Endodermal cell (in vitro differentiated cells): ENCODE data around the gene BUD31. TPM values are rescaled to one million over a fixed set of nuclear protein-coding genes. Genes with fewer than 3 reads are reported as not detected.

Source experiments
- DNase-seq: peaks from one replicate; pipeline ENCODE4 v3.0.0-alpha.2; 2017
- H3K27ac ChIP-seq: 2 replicates; pipeline ENCODE4 v1.5.1; 2013; ENCODE audit warnings: mild to moderate bottlenecking, low read depth, low read length, moderate library complexity
- H3K27me3 ChIP-seq: 2 replicates; pipeline ENCODE4 v1.6.1; 2013; ENCODE audit warnings: mild to moderate bottlenecking, low read length, moderate library complexity; ENCODE audit not compliant: insufficient read depth, control insufficient read depth, poor library complexity, severe bottlenecking
- H3K36me3 ChIP-seq: 2 replicates; pipeline ENCODE4 v1.7.0; 2013; ENCODE audit warnings: mild to moderate bottlenecking, low read length, moderate library complexity; ENCODE audit not compliant: control insufficient read depth, insufficient read depth
- H3K4me1 ChIP-seq: one replicate; pipeline ENCODE4 v1.7.0; 2013; ENCODE audit warnings: low read length; ENCODE audit not compliant: control insufficient read depth, insufficient read depth
- H3K4me3 ChIP-seq: 2 replicates; pipeline ENCODE4 v1.5.1; 2013; ENCODE audit warnings: mild to moderate bottlenecking, low read length, moderate library complexity
- H3K9ac ChIP-seq: 2 replicates; pipeline ENCODE4 v1.6.1; 2013; ENCODE audit warnings: mild to moderate bottlenecking, low read length, moderate library complexity; ENCODE audit not compliant: poor library complexity, severe bottlenecking; ENCODE audit errors: extremely low read depth
- H3K9me3 ChIP-seq: 2 replicates; pipeline ENCODE4 v1.6.1; 2013; ENCODE audit warnings: mild to moderate bottlenecking, low read length, moderate library complexity; ENCODE audit not compliant: control insufficient read depth
- H3K27ac Mint-ChIP-seq: 2 replicates; pipeline ENCODE4 v1.8.0; 2020; ENCODE audit warnings: mixed read lengths
- H3K27me3 Mint-ChIP-seq: 2 replicates; pipeline ENCODE4 v1.8.0; 2021; ENCODE audit warnings: mild to moderate bottlenecking, mixed read lengths; ENCODE audit not compliant: insufficient read depth
- H3K36me3 Mint-ChIP-seq: 2 replicates; pipeline ENCODE4 v1.8.0; 2020; ENCODE audit warnings: low read depth, mixed read lengths
- H3K4me1 Mint-ChIP-seq: 2 replicates; pipeline ENCODE4 v1.8.0; 2020; ENCODE audit warnings: mixed read lengths
- H3K4me3 Mint-ChIP-seq: 2 replicates; pipeline ENCODE4 v1.8.0; 2020; ENCODE audit warnings: mild to moderate bottlenecking, moderate library complexity, mixed read lengths
- H3K9me3 Mint-ChIP-seq: 2 replicates; pipeline ENCODE4 v1.8.0; 2020; ENCODE audit warnings: mild to moderate bottlenecking, mixed read lengths
- WGBS, 2 experiments: methylation state at CpG; one replicate each; pipeline versions ENCODE4 v1.1.5 to v1.1.7; 2013; ENCODE audit warnings: missing lambda C conversion rate in 2 of 2, mixed read lengths in 1 of 2; ENCODE audit not compliant: insufficient coverage in 1 of 2, insufficient read length in 1 of 2; 5-methylcytosine and 5-hydroxymethylcytosine counted together
- total RNA-seq, 2 donors: library from RNA; stranded (reverse); fragmentation: NEBNext Ultra II Directional in 1 of 2; extraction: Animal tissue kit (Norgen Biotek cat#: 25700) in 1 of 2; gene quantifications; 2 replicates in 1 of 2; 3 replicates in 1 of 2; pipeline ENCODE4 v1.2.1, GENCODE V29; 2021
- TF ChIP-seq, protein P1 (sequence below): fragments of 200-600 bp; sonication (generic); conservative IDR thresholded peaks from 2 replicates; pipeline ENCODE4 v1.5.0; 2021; ENCODE audit warnings: antibody characterized with exemption, mild to moderate bottlenecking

BUD31 gene
- total RNA-seq, 2 donors from 2014 or later = 102 to 117 TPM

DNA sequence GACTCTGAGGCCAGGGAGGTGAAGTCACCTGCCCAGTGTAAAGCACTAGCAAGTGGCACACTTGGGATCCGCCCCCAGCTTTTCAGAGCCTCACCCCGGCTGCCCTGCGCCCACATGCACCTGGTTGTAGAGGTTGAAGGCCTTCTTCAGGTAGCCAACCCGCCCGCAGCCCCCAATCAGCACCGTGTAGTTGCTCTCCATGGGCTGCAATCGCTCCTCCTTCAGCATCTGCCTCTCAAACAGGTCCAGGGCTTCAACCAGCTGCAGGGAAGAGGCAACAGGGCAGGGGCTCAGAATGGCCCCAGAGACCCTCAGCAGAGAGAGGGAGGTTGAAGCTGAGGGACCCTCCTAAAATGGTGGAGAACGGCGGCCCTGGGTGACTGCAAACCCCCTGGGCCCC is 24.4 kb downstream of the BUD31 start:
- Histone ChIP-seq H3K9ac (no peak overlapping the region), H3K9me3 (no peaks in the 10 kb centered on the region), H3K4me1 (peaks cover 8% of the 10 kb centered on the region), H3K27me3 (no peaks in the 10 kb centered on the region), H3K36me3 (peaks cover 61% of the 10 kb centered on the region), H3K27ac (no peak overlapping the region), H3K4me3 (peak overlapping the region; percentile 19)
- H3K4me1 Mint-ChIP-seq = peaks cover 10% of the 10 kb centered on the region
- TF ChIP-seq, protein P1, sequence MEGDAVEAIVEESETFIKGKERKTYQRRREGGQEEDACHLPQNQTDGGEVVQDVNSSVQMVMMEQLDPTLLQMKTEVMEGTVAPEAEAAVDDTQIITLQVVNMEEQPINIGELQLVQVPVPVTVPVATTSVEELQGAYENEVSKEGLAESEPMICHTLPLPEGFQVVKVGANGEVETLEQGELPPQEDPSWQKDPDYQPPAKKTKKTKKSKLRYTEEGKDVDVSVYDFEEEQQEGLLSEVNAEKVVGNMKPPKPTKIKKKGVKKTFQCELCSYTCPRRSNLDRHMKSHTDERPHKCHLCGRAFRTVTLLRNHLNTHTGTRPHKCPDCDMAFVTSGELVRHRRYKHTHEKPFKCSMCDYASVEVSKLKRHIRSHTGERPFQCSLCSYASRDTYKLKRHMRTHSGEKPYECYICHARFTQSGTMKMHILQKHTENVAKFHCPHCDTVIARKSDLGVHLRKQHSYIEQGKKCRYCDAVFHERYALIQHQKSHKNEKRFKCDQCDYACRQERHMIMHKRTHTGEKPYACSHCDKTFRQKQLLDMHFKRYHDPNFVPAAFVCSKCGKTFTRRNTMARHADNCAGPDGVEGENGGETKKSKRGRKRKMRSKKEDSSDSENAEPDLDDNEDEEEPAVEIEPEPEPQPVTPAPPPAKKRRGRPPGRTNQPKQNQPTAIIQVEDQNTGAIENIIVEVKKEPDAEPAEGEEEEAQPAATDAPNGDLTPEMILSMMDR = no peak
- H3K27me3 Mint-ChIP-seq = no peaks in the 10 kb centered on the region
- H3K9me3 Mint-ChIP-seq = no peaks in the 10 kb centered on the region
- H3K4me3 Mint-ChIP-seq = no peak overlapping the region
- H3K36me3 Mint-ChIP-seq = peaks cover 61% of the 10 kb centered on the region
- no peak for DNase-seq
- 93 to 97% methylated on average over 4 to 9 of the region's 9 CpGs for WGBS, 2 experiments
- H3K27ac Mint-ChIP-seq = peak overlapping the region; percentile 64

DNA sequence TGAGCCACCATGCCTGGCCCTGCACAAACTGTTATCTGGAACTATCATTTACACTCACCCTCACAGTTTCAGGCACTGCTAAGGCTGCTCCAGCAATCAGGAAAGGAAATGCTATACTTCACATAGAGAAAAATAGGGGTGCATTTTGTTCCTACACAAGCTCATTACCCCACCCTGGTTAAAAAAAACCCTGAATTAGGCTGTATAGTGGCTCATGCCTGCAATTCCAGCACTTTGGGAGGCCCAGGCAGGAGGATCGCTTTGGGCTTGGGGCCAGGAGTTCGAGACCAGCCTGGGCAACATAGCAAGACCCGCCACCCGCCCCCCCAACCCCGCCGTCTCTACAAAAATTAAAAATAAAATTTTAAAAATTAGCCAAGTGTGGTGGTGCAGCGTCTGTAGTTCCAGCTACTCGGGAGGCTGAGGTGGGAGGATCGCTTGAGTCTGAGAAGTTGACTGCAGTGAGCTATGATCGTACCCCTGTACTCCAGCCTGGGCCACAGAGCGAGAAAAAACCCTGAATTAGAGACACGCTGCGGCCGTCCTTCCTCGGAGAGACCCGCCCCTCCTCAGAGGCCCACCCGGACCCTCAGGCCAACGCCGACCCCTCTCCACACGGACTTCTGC is 29.3 kb downstream of the BUD31 start:
- no peak overlapping the region for H3K27ac ChIP-seq
- H3K27ac Mint-ChIP-seq = peak overlapping the region; percentile 97
- H3K4me3 Mint-ChIP-seq = peak overlapping the region; percentile 96

DNA sequence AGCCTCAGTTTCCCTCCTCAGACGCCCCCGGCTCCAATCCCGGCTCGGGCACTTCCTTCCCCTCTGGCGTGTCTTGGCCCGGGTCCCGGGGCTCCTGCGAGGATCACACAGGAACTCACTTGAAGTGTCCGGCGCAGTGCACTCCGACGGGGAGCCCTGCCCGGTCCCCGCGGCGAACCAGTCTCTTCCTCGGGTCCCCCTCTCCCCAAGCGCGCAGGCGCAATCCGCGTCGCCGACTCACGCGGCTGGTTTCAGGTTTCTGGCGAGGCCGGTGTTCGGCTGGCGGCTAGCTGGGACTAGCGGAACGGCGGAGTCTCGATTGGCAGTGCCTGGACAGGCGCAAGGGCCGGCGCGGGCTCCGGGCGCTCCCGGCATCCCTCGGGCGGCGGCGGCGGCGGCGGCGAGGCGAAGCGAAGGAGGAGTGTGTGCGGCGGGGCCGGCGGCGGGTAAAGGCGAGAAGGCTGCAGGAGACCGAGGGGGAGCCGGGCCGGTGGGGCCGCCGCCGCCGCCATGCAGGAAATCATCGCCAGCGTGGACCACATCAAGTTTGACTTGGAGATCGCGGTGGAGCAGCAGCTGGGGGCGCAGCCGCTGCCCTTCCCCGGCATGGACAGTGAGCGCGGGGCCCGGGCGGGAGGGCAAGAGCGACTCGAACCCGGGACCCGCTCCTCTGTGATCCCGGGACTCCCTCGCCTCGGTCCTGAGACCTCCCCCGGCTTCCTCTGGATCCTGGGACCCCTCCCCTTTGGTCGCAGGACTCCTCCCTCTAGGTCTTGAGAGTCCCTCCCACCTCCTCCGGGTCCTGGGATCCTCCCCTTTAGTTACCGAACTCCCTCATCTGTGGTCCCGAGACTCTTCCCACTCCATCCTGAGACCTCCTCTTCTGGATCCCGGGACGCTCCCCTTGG is 30.1 kb downstream of the BUD31 start, which contains the start of the genes CPSF4 and PTCD1:
Gene CPSF4 (plus strand): TSS at position 371 of the 908 bp plus-strand sequence. CDS start 140 bp downstream, at position 511.
Gene PTCD1 (minus strand): TSS at position 226 of the 908 bp plus-strand sequence. CDS start 3,556 bp downstream, outside the sequence.
- Mint-ChIP-seq H3K4me3 (peak within 1 kb of the TSS; percentile 96), H3K9me3 (no peaks in the 10 kb centered on the region), H3K36me3 (peaks cover 36% of the 10 kb centered on the region), H3K4me1 (peaks cover 9% of the 10 kb centered on the region), H3K27ac (peak within 1 kb of the TSS; percentile 97), H3K27me3 (no peaks in the 10 kb centered on the region)
- peak within 1 kb of the TSS; percentile 92 for H3K4me3 ChIP-seq
- no peaks in the 10 kb centered on the region for H3K9me3 ChIP-seq
- peak; percentile 99 for DNase-seq
- H3K27me3 ChIP-seq = no peaks in the 10 kb centered on the region
- H3K27ac ChIP-seq = peak within 1 kb of the TSS; percentile 74
- WGBS, 2 experiments = 0% methylated on average over 33 to 89 of the region's 89 CpGs
- H3K36me3 ChIP-seq = peaks cover 42% of the 10 kb centered on the region
- H3K9ac ChIP-seq = peak within 1 kb of the TSS; percentile 79
- TF ChIP-seq, protein P1 = no peak
- peaks cover 2% of the 10 kb centered on the region for H3K4me1 ChIP-seq

More for the DNA sequence above, 29.3 kb downstream of the BUD31 start:
- peaks cover 9% of the 10 kb centered on the region for H3K4me1 Mint-ChIP-seq
- H3K9me3 Mint-ChIP-seq = no peaks in the 10 kb centered on the region
- H3K36me3 Mint-ChIP-seq = peaks cover 38% of the 10 kb centered on the region
- peaks cover 42% of the 10 kb centered on the region for H3K36me3 ChIP-seq
- 21% methylated on average over 10 to 18 of the region's 20 CpGs for WGBS, 2 experiments
- TF ChIP-seq, protein P1 = no peak
- no peaks in the 10 kb centered on the region for H3K27me3 Mint-ChIP-seq
- H3K9ac ChIP-seq = peak overlapping the region; percentile 79
- no peak for DNase-seq
- peak overlapping the region; percentile 92 for H3K4me3 ChIP-seq
- H3K9me3 ChIP-seq = no peaks in the 10 kb centered on the region
- no peaks in the 10 kb centered on the region for H3K27me3 ChIP-seq
- H3K4me1 ChIP-seq = peaks cover 2% of the 10 kb centered on the region
